Activated CD4-positive, alpha-beta T cell treated with anti-CD3 and anti-CD28 coated beads, Interleukin-2, amount 50 U/mL, for 4 hours (primary cell): ENCODE data around the gene DCD.
"Not testable (repeated sequence)": the region's sequence is repeated elsewhere in the genome, so short reads cannot be mapped to it uniquely, and the experiment has no call there.

Experiments
- DNase-seq, 2 experiments: peaks; one replicate each; pipeline ENCODE4 v3.0.0-alpha.2; 2020

DCD gene

GRCh38 chr12:54648265-54648664 is at the start of gene DCD:
DCD (minus strand) TSS chr12:54648365; CDS start chr12:54648303, 62 bp downstream.
- no peak for DNase-seq

GRCh38 chr12:54697851-54698250 is 49.7 kb upstream of the DCD start:
- no peak for DNase-seq

GRCh38 chr12:54692353-54692752 is 44.2 kb upstream of the DCD start:
- DNase-seq: no peak

- no peak for DNase-seq
Observed at GRCh38 chr12:54689984-54690383, 41.8 kb upstream of the DCD start.

- no peak for DNase-seq
Observed at GRCh38 chr12:54689034-54689372, 40.8 kb upstream of the DCD start.

- no peak for DNase-seq
Observed at GRCh38 chr12:54688309-54689033, 40.3 kb upstream of the DCD start.

- DNase-seq: no peak
Observed at GRCh38 chr12:54684636-54685630, 36.8 kb upstream of the DCD start.

- DNase-seq: no peak
Observed at GRCh38 chr12:54683398-54683797, 35.2 kb upstream of the DCD start.

GRCh38 chr12:54682674-54683073 is 34.5 kb upstream of the DCD start:
- DNase-seq: no peak

GRCh38 chr12:54680374-54680773 is 32.2 kb upstream of the DCD start:
- no peak for DNase-seq

- DNase-seq: no peak
Observed at GRCh38 chr12:54678131-54678530, 30.0 kb upstream of the DCD start.

GRCh38 chr12:54667945-54668344 is 19.8 kb upstream of the DCD start:
- no peak for DNase-seq

- no peak for DNase-seq
Observed at GRCh38 chr12:54666008-54666407, 17.8 kb upstream of the DCD start.

- not testable (repeated sequence) for DNase-seq
Observed at GRCh38 chr12:54665022-54665635, 17.0 kb upstream of the DCD start.

- no peak for DNase-seq
Observed at GRCh38 chr12:54663603-54664002, 15.4 kb upstream of the DCD start.

GRCh38 chr12:54662026-54662425 is 13.9 kb upstream of the DCD start:
- no peak for DNase-seq

GRCh38 chr12:54661048-54661447 is 12.9 kb upstream of the DCD start:
- no peak for DNase-seq

GRCh38 chr12:54660320-54660962 is 12.3 kb upstream of the DCD start:
- DNase-seq: no peak

GRCh38 chr12:54658306-54659264 is 10.4 kb upstream of the DCD start:
- DNase-seq: peak; percentile 14 to 33

GRCh38 chr12:54657105-54657607 is 9.0 kb upstream of the DCD start:
- DNase-seq: no peak

- no peak for DNase-seq
Observed at GRCh38 chr12:54654926-54655325, 6.8 kb upstream of the DCD start.

GRCh38 chr12:54653025-54653424 is 4.9 kb upstream of the DCD start:
- DNase-seq: no peak
